ENCODE data around the gene PIK3AP1. TPM values are rescaled to one million over a fixed set of nuclear protein-coding genes. Genes with fewer than 3 reads are reported as not detected.
A peak's percentile ranks its signal among the peaks of the same experiment; 100 is the strongest.
"Not testable (repeated sequence)": the region's sequence is repeated elsewhere in the genome, so short reads cannot be mapped to it uniquely, and the experiment has no call there.

Gene PIK3AP1
- total RNA-seq, 1 experiment from 2014 or later = 2.1 TPM

GRCh38 chr10:96579133-96579532 lies 141.2 kb downstream of the PIK3AP1 start:
- DNase-seq (ENCODE audit: low read depth) = no peak

DNA sequence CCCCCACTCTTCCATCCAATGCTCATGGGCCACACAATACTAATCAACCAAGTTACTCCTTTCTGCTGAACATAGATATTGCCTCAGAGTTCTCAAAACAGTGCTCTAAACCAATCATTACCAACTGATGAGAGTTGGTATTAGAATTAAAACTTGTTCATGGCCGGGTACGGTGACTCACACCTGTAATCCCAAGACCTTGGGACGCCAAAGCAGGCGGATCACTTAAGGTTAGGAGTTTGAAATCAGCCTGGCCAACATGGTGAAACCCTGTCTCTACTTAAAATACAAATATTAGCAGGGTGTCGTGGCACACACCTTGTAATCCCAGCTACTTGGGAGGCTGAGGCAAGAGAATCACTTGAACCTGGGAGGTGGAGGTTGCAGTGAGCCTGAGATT lies 141.7 kb downstream of the PIK3AP1 start:
- no peak for DNase-seq (ENCODE audit: low read depth)

- DNase-seq (ENCODE audit: low read depth) = no peak
Measured at GRCh38 chr10:96578022-96578421, 142.3 kb downstream of the PIK3AP1 start.

GRCh38 chr10:96577069-96577468 lies 143.2 kb downstream of the PIK3AP1 start:
- DNase-seq (ENCODE audit: low read depth) = no peak

- no peak for DNase-seq (ENCODE audit: low read depth)
Measured at GRCh38 chr10:96576277-96576980, 143.9 kb downstream of the PIK3AP1 start.

DNA sequence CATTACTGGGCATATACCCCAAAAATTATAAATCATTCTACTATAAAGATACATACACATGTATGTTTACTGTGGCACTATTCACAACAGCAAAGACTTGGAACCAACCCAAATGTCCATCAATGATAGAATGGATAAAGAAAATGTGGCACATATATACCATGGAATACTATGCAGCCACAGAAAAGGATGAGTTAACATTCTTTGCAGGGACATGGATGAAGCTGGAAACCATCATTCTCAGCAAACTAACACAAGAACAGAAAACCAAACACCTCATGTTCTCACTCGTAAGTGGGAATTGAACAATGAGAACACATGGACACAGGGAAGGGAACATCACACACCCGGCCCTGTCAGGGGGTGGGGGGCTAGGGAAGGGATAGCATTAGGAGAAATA lies 145.8 kb downstream of the PIK3AP1 start:
- DNase-seq (ENCODE audit: low read depth) = not testable (repeated sequence)

GRCh38 chr10:96573036-96573435 lies 147.3 kb downstream of the PIK3AP1 start:
- DNase-seq (ENCODE audit: low read depth) = no peak

DNA sequence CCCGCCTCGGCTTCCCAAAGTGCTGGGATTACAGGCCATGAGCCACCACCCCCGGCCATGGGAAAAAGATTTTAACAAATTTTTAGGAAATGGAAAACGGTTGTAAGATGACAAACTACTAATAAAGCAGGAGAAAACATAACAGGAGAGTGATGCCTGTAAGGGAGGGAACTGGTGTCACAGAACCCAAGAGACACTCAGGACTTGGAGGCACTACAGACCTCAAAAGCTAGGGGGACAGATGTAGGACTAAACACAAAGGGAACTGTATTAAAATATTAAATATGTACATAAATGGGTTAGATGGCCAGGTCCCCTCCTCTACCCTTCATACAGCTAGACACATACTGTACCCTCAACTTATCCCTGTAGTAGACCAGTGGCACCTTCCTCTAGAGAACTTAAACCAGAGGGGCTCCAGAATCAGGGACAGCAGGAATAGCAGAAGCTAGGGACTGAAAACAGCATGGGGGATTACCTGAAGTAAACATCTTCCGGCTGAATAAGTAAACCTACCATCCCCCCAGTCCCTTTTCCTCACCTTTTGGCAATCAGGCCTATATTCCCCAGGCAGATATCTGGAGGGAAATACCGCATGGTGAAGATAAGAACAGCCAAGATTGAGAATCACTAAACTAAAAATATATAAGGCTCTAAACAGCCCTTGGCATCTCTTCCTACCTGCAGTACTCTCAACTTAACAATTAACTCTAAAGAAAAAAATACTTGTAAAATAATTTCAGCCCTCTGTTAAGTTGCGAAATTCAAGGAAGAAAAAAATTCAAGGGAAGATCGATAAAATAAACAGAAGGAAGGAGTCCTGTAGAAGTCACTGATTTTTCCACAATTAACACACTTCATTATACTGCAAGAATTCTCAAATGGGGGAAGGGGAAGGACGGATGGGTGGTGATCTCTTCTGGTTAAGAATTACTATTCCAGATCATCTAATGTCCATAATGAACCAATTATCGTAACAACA lies 149.0 kb downstream of the PIK3AP1 start:
- DNase-seq (ENCODE audit: low read depth) = no peak

DNA sequence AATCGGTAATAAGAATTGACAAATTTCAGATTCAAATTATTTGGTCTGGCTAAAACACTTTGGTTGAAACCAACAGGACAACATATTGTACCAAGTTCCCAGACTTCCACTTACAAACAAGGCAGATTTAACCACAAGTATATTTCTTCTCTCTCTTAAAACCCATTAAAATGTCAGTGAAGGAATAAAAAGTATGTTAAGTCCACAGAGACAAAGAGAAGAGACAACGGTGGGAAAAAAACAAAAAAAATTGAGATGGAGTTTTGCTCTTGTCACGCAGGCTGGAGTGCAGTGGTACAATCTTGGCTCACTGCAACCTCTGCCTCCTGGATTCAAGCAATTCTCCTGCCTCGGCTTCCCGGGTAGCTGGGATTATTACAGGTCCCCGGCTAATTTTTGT lies 149.8 kb downstream of the PIK3AP1 start:
- no peak for DNase-seq (ENCODE audit: low read depth)

- DNase-seq (ENCODE audit: low read depth) = no peak
Measured at GRCh38 chr10:96568402-96568801, 151.9 kb downstream of the PIK3AP1 start.

- no peak for DNase-seq (ENCODE audit: low read depth)
Measured at GRCh38 chr10:96565774-96566173, 154.5 kb downstream of the PIK3AP1 start.

GRCh38 chr10:96560966-96561887 lies 159.1 kb downstream of the PIK3AP1 start:
- no peak for DNase-seq (ENCODE audit: low read depth)

DNA sequence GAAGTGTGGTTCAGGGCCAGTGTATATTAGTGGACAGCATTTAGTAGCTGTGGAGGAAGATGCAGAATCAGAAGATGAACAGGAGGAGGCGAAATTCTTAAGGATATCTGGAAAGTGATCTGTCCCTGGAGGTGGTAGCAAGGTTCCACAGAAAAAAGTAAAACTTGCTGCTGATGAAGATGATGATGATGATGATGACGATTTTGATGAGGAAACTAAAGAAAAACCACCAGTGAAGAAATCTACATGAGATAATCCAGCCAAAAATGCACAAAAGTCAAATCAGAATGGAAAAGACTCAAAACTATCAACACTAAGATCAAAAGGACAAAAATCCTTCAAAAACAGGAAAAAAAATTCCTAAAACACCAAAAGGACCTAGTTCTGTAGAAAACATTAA lies 159.8 kb downstream of the PIK3AP1 start:
- DNase-seq (ENCODE audit: low read depth) = no peak

DNA sequence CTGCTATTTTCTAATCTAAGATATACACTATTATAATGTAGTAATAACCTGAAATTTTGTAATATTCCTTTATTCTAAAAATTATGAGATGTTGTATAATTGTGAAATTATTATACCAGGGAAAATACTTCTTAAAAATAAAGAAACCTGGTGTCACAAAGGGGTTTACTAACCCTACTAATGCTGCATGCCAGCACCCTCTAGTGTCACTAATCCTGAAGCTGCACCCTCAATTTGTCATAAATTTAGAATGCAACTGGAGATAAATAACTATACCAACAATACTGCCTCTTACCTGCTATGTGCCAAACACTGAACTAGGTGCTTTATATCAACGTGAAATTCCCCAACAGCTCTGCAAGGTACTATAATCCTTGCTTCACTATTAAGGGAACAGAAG lies 164.3 kb downstream of the PIK3AP1 start:
- DNase-seq (ENCODE audit: low read depth) = no peak

- no peak for DNase-seq (ENCODE audit: low read depth)
Measured at GRCh38 chr10:96555330-96555729, 165.0 kb downstream of the PIK3AP1 start.

DNA sequence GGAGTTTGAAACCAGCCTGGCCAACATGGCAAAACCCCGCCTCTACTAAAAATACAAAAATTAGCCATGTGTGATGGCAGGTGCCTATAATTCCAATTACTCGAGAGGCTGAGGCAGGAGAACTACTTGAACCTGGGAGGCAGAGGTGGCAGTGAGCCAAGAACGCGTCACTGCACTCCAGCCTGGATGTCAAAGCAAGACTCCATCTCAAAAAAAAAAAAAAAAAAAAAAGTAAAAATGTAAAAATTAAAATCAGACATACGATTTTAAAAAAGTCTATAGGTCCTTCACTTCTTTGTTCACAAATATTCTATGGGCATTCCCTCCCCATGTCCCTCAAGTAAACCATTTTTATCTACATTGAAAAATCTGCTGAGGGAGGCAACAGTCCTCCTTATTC lies 171.7 kb downstream of the PIK3AP1 start:
- peak; percentile 7 for DNase-seq (ENCODE audit: low read depth)

DNA sequence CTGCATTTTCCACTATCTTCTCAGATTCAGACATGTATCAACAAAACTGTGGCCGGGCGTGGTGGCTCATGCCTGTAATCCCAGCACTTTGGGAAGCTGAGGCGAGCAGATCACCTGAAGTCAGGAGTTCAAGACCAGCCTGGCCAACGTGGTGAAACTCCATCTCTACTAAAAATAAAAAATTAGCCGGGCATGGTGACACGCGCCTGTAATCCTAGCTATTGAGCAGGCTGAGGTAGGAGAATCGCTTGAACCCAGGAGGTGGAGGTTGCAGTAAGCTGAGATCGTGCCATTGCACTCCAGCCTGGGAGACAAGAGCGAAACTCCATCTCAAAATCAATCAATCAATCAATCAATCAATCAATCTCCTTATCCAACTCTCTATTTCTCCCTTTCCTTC lies 174.8 kb downstream of the PIK3AP1 start:
- DNase-seq (ENCODE audit: low read depth) = not testable (repeated sequence)

Other genes starting within 250 kb of the PIK3AP1 start
- 0.15 and 0.29 TPM in 2 replicates for gene TLL2, start 206.6 kb downstream of the PIK3AP1 start, total RNA-seq (2014; rRNA removed; shearing (Covaris generic))
- 74.1 and 107 TPM in 2 replicates for gene TM9SF3, start 133.5 kb downstream of the PIK3AP1 start, total RNA-seq (2014; rRNA removed; shearing (Covaris generic))
- 10.6 and 12.3 TPM in 2 replicates for gene LCOR, start 111.8 kb upstream of the PIK3AP1 start, total RNA-seq (2014; rRNA removed; shearing (Covaris generic))